ENCODE results near the gene FAAP20.

The FAAP20 gene

GRCh38 chr1:2194319-2194897 lies at the start of gene FAAP20:
Gene FAAP20, minus strand, starts transcription at chr1:2194772. Its CDS starts 23 bp downstream, at chr1:2194749.
- DNase-seq (ENCODE audit: low read depth) = peak; percentile 63

DNA sequence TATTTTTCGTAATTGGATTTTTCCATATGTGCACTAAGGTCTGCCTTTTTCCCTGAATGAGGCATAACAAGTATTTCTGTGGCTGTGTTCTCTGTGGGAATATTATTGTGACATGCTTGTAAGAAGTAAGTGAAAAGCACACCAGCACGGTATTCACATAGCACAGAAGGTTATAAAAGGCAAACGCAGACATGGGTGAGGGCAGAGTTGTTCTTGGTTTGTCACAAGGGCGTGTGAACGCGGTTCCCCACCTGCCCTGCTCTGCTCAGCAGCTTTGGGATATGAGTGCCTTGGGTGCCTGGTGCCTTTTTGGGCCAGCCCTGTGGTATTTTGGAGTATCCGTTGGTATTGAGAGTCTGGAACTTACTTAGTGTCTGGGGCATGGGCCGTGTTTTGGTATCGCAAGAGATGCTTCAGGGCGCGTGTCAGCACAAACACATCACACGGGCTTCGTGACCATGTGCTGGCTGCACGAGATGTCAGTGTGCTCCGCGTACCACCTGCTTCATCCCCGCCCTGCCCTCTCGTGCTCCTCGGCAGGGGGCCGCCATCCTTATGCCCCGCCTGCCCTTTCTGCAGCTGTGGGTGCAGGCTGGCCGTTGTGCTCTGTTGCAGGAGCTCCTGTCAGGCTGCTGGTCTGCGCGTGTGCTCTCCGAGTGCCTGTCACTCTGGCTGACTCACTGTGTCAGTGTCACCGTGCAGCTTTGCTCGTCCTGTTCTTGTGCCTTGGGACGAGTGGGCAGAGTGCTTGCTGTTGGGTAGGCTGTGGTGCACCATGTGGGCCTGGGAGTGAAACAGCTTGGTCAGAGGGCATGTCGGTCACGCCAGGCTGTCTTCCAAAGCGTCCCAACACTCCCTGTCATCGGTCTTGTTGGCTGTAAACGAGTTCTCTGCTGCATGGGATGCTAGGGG lies 48.5 kb upstream of the FAAP20 start:
- DNase-seq (ENCODE audit: low read depth) = no peak

GRCh38 chr1:2241820-2242219 lies 47.2 kb upstream of the FAAP20 start:
- DNase-seq (ENCODE audit: low read depth) = no peak

GRCh38 chr1:2240270-2241156 lies 45.9 kb upstream of the FAAP20 start:
- DNase-seq (ENCODE audit: low read depth) = no peak

DNA sequence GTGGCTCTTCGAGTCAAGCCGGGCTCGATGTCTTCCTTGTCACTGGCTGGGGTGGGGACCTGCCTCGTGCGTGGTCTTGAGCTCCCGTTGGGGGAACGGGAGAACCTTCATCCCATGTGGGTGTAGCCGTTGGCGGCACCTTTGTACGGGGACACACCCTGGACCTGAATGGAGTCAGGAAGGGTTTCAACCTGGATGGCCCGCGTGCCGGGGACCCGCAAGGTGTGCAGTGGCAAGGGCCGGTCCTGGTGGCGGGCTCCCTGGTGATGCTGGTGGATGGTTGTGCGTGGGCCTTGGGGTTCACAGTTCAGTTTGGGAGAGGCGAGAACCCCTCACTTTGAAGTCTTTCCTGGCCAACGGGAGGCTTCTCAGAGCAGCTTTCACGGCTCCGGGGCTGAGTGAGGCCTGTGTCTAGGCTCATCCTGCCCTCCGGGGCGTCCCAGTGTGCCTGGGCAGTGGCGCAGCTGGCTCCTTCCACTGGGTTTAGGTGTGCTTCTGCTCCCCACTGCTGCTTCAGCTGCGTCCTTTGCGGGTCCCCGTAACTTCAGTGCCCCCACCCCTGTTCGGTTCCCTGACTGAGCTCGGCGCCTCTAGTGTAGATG lies 44.9 kb upstream of the FAAP20 start:
- DNase-seq (ENCODE audit: low read depth) = no peak

GRCh38 chr1:2239013-2239370 lies 44.4 kb upstream of the FAAP20 start:
- DNase-seq (ENCODE audit: low read depth) = no peak

- DNase-seq (ENCODE audit: low read depth) = no peak
Measured at GRCh38 chr1:2238361-2239012, 43.9 kb upstream of the FAAP20 start.

- DNase-seq (ENCODE audit: low read depth) = no peak
Measured at GRCh38 chr1:2237773-2238172, 43.2 kb upstream of the FAAP20 start.

DNA sequence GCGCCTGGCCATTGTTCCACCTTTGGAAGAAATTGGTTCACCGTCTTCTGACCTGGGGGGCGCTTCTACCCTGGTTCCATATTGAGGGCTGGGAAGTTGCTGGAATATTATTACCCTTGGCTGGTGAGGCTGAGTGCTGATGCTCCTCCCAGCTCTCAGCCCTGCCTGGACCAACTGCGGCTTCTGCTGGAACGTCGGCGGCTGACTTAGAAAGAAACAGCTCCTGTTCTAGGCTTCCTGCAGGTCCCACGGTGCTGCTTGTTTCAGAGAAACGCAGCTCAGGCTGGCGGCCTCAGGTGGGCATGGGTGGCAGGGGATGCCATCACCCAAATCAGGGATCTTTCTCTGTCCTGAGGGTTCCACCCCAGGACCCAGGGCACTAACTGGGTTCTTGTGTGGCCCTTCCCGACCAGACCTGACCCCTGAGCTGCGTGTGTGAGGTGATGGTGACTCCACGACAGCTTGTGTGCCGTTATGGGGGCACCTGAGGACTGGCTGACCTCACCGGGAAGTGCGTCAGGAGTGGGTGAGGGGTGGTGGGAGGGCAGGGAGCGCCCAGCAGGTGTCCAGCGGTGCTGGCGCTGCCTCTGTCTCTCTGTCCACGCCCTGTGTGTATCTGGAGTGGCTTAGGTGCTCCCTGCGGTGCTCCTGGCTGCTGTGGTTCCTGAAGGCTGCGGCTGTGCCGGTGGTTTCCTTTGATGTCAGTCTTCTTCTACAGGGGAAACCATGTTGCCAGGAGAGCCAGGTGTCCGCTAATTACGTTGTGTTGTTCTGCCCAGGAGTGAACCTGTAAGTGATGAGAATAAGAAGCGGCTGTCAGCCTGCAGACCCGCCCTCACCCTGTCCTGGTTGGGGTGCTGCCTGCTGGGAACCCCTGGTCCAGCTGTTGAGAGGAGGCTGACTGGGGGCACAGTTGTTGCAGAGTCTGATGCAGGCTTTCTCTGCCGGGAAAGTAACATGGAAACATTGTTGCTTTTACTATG lies 42.4 kb upstream of the FAAP20 start:
- DNase-seq (ENCODE audit: low read depth) = no peak

GRCh38 chr1:2235300-2235998 lies 40.9 kb upstream of the FAAP20 start:
- DNase-seq (ENCODE audit: low read depth) = no peak

DNA sequence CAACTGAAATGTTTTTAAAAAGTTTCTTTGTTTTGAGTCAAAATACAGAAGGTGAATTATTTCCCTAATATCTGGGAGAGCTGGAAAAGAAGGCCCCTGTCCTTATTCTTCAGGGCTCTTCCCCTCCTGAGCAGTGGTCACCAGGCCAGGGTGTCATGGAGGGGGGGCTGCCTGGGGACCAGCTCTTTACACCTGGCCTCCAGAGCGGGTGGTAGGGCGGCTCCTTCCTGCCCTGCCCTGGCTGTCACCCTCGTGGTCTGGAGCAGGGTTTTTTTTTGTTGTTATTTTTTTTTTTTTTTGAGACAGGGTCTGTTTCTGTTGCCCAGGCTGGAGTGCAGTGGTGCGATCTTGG lies 40.2 kb upstream of the FAAP20 start:
- DNase-seq (ENCODE audit: low read depth) = no peak

DNA sequence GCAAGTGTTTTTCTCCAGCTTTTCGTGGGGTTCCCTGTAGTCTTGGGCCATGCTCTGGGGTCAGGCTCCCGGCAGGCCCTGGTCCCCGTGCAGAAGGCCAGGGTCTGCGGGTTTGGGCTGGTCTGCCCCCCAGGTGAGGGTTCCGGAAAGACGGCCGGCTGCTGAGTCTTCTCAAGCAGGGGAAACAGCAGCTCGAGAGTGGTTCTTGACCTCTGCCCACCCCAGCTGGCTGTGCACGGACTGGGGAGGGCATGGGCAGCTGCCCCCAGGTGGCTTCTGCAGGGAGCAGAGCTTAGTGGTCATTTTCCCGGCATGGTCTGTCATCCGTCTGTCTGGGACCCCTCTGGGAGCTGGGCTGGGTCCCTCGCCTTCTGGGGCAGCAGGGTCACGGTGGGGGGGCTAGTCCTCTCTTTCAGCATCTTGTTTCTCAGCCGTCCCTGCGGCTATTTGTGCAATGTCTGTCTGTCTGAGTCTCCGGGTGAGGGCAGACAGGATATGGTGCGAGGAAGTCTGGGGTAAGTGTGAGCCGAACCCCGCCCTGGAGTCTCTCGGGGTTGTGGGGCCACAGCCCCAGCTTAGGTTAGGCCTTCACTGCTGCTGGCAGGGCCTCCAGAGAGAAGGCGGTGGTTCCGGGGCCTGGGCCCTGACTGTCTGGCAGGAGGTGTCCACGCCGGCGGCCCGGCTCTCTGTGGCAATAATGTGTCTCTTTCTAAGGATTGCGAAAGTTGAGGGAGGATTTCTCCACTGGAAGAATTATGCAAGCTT lies 39.6 kb upstream of the FAAP20 start:
- DNase-seq (ENCODE audit: low read depth) = peak; percentile 44

DNA sequence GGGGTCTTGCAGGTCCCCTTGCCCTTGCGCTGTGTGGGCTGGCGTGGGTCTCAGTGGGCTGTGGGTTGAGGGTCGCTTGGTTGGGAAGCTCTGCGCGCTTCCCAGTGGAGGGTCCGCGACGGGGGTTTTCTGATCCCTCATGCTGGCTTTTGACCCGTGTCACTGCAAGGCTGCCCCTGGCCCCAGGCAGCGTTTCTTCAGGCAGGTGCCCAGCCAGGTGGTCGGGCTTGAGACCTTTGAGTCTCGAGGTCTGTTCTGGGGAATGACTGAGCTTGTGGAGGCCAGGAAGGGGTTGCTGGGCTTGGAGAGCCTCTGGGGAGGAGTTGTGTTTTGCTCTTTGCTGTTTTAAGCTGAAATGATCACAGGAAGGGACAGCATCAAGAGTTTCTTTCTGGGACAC lies 38.9 kb upstream of the FAAP20 start:
- no peak for DNase-seq (ENCODE audit: low read depth)

DNA sequence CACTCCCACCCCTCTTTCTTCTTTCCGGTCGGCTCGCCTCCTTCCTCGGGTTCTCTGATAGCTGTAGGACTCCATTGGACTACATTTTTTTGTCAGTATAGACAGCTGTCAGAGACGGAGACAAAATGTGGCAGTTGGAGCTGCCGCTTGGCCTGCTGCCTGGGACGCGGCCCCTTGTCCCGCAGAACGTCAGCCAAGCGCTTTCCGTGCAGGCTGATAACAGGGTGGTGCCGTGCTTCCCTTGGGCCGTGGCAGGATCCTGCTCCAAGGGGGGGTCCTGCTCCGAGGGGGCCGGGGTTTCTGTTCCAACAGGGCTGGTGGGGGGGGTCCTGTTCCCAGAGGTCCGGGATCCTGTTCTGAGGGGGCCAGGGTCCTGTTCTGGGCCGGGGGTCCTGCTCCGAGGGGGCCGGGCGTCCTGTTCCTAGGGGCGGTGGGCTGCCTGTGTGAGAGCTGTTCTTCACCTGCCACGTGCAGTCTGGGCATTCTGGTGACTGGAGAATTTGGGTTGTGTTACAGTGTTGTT lies 38.4 kb upstream of the FAAP20 start:
- no peak for DNase-seq (ENCODE audit: low read depth)

- no peak for DNase-seq (ENCODE audit: low read depth)
Measured at GRCh38 chr1:2232255-2232915, 37.8 kb upstream of the FAAP20 start.

GRCh38 chr1:2231532-2232254 lies 37.1 kb upstream of the FAAP20 start:
- DNase-seq (ENCODE audit: low read depth) = peak; percentile 63

DNA sequence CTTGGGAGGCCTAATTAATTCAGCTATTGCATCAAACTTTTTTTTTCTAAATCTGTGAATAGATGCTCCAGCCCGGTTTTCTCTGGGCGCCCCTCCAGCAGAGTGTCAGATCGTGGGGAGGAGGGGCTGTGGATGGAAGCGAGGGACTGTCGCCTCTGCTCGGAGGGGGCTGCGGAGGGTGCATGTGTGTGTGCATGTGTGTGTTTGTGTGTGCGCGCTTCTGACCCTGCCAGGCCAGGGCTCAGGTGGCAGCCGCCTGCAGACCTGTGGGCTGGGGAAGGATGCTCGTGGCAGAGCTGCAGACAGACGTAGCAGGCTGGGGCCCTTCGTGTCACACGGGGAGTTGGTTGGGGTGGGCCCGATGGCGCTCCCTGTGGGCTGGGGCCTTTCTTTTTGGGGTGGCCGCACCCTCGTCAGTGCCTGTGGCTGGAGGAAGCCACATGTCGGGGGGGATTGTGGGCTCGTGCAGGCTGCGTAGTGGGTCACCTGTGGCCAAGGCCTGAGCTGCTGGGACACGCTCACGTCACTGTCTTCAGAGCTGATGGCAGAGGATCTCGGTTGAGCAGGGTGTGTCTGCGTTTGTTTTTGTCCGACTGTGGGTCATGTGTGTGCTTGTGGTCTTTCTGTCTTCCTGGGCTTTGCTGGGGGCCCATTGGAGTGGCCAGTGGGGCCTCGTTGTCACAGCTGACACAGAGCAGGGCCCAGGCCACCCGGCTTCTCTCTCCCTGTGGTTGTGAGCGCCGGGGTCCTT lies 36.4 kb upstream of the FAAP20 start:
- DNase-seq (ENCODE audit: low read depth) = peak; percentile 34
